MCF 10A (cell line): ENCODE results near the gene PALM2AKAP2. TPM values are rescaled to one million over a fixed set of nuclear protein-coding genes. Genes with fewer than 3 reads are reported as not detected.

Experiments
- BruUV-seq: library from RNA; stranded (reverse); fragments of 400-500 nt; replicated peaks from 2 replicates; lab custom pipeline; 2021; lab: Mats Ljungman, UMichigan
- CTCF ChIA-PET: fragments of 300-600 bp; sonication (Branson Sonifier 250); formaldehyde crosslinking; extraction: SDS; loops from one replicate; lab custom pipeline; 2021; ENCODE audit warnings: antibody characterized with exemption, inconsistent platforms; lab: Yijun Ruan, JAX
- POLR2A ChIA-PET: fragments of 300-600, 350-650 bp; sonication (Branson Sonifier 250); formaldehyde crosslinking; extraction: SDS; loops from one replicate; lab custom pipeline; 2020; ENCODE audit warnings: antibody characterized with exemption, inconsistent platforms; lab: Yijun Ruan, JAX
- DNase-seq: peaks from one replicate; pipeline ENCODE4 v3.0.0-alpha.2; 2018; ENCODE audit not compliant: unreplicated experiment
- H3K27ac Mint-ChIP-seq: one replicate; pipeline ENCODE4 v1.8.0; 2022; ENCODE audit warnings: mild to moderate bottlenecking, low read depth, mixed read lengths; ENCODE audit not compliant: unreplicated experiment
- H3K27me3 Mint-ChIP-seq: one replicate; pipeline ENCODE4 v1.8.0; 2022; ENCODE audit warnings: mixed read lengths; ENCODE audit not compliant: insufficient read depth, unreplicated experiment
- H3K36me3 Mint-ChIP-seq: one replicate; pipeline ENCODE4 v1.8.0; 2022; ENCODE audit warnings: mild to moderate bottlenecking, moderate library complexity, mixed read lengths; ENCODE audit not compliant: insufficient read depth, unreplicated experiment
- H3K4me1 Mint-ChIP-seq: one replicate; pipeline ENCODE4 v1.8.0; 2022; ENCODE audit warnings: mixed read lengths; ENCODE audit not compliant: insufficient read depth, unreplicated experiment
- H3K4me3 Mint-ChIP-seq: one replicate; pipeline ENCODE4 v1.8.0; 2022; ENCODE audit warnings: mild to moderate bottlenecking, moderate library complexity, mixed read lengths; ENCODE audit not compliant: unreplicated experiment
- H3K9me3 Mint-ChIP-seq: one replicate; pipeline ENCODE4 v1.8.0; 2022; ENCODE audit warnings: mixed read lengths; ENCODE audit not compliant: unreplicated experiment
- CTCF ChIP-seq: fragments of 200-600 bp; IDR thresholded peaks from one replicate; pipeline ENCODE4 v1.8.0; 2022; ENCODE audit warnings: antibody characterized with exemption, mild to moderate bottlenecking; ENCODE audit not compliant: unreplicated experiment
- intact Hi-C: fragments of 100-400 bp; cut with micrococcal nuclease; formaldehyde crosslinking; loops from 2 replicates; pipeline ENCODE4 v1.14.1; 2022
- total RNA-seq: library from RNA; stranded (reverse); gene quantifications from 2 replicates; pipeline ENCODE4 v1.2.3, GENCODE V29; 2022

The PALM2AKAP2 gene
- total RNA-seq, 1 experiment from 2014 or later: 5.3 TPM

GRCh38 chr9:109791747-109792146, 11.7 kb downstream of the PALM2AKAP2 start:
- TF ChIP-seq CTCF: no peak
- Mint-ChIP-seq H3K4me1 (peaks cover 10% of the 10 kb centered on the region), H3K36me3 (no peaks in the 10 kb centered on the region), H3K4me3 (no peak overlapping the region), H3K27ac (no peak overlapping the region), H3K9me3 (no peaks in the 10 kb centered on the region), H3K27me3 (no peaks in the 10 kb centered on the region)
- intact Hi-C loops: no loop called here
- ChIA-PET CTCF (interaction anchor here (0.6 kb wide), 2 partner anchors 208 to 289 kb away, joined by 3 to 5 read pairs; no protein-coding TSS in a partner anchor), POLR2A (no interaction called here)
- no peak for DNase-seq
- no TSS peak for BruUV-seq

GRCh38 chr9:109792951-109793546, 13.1 kb downstream of the PALM2AKAP2 start:
- Mint-ChIP-seq H3K27ac (no peak overlapping the region), H3K4me1 (peaks cover 10% of the 10 kb centered on the region), H3K9me3 (no peaks in the 10 kb centered on the region), H3K36me3 (no peaks in the 10 kb centered on the region), H3K4me3 (no peak overlapping the region), H3K27me3 (no peaks in the 10 kb centered on the region)
- ChIA-PET CTCF (no interaction called here), POLR2A (no interaction called here)
- no TSS peak for BruUV-seq
- intact Hi-C loops: no loop called here
- no peak for TF ChIP-seq CTCF
- peak; percentile 83 for DNase-seq

- no peak for DNase-seq
- intact Hi-C loops: no loop called here
- Mint-ChIP-seq H3K27me3 (no peaks in the 10 kb centered on the region), H3K4me3 (no peak overlapping the region), H3K27ac (no peak overlapping the region), H3K4me1 (peaks cover 10% of the 10 kb centered on the region), H3K9me3 (no peaks in the 10 kb centered on the region), H3K36me3 (no peaks in the 10 kb centered on the region)
- no peak for TF ChIP-seq CTCF
- BruUV-seq: no TSS peak
- CTCF ChIA-PET: no interaction called here
- POLR2A ChIA-PET: no interaction called here
These were observed 13.9 kb downstream of the PALM2AKAP2 start for GRCh38 chr9:109793921-109794320.

GRCh38 chr9:109794361-109795012, 14.5 kb downstream of the PALM2AKAP2 start:
- Mint-ChIP-seq H3K4me1 (peaks cover 10% of the 10 kb centered on the region), H3K27me3 (no peaks in the 10 kb centered on the region), H3K27ac (no peak overlapping the region), H3K4me3 (no peak overlapping the region), H3K9me3 (no peaks in the 10 kb centered on the region), H3K36me3 (no peaks in the 10 kb centered on the region)
- CTCF ChIA-PET: no interaction called here
- no peak for DNase-seq
- no peak for TF ChIP-seq CTCF
- intact Hi-C loops: no loop called here
- BruUV-seq: no TSS peak
- POLR2A ChIA-PET: no interaction called here
